Osteoblast (primary cell): ENCODE results near the gene FNIP1. TPM values are rescaled to one million over a fixed set of nuclear protein-coding genes. Genes with fewer than 3 reads are reported as not detected.

Source experiments
- DNase-seq: peaks from one replicate; pipeline ENCODE4 v3.0.0; 2011; ENCODE audit warnings: low spot score, mixed read lengths; ENCODE audit not compliant: insufficient read length; ENCODE audit errors: missing footprints
- H2AFZ ChIP-seq: 2 replicates; pipeline ENCODE4 v1.6.0; 2011; ENCODE audit warnings: mild to moderate bottlenecking, low read length
- H3K27ac ChIP-seq: 2 replicates; pipeline ENCODE4 v1.5.1; 2011; ENCODE audit warnings: mild to moderate bottlenecking, low read depth, low read length, moderate library complexity
- H3K27me3 ChIP-seq: 2 replicates; pipeline ENCODE4 v1.6.0; 2012; ENCODE audit warnings: mild to moderate bottlenecking, control low read depth, inconsistent platforms, low read length, moderate library complexity; ENCODE audit not compliant: insufficient read depth
- H3K36me3 ChIP-seq: 2 replicates; pipeline ENCODE4 v1.5.1; 2011; ENCODE audit warnings: mild to moderate bottlenecking, low read length, control low read depth, moderate library complexity; ENCODE audit not compliant: insufficient read depth
- H3K4me1 ChIP-seq: 2 replicates; pipeline ENCODE4 v1.5.1; 2011; ENCODE audit warnings: mild to moderate bottlenecking, low read length, control low read depth, moderate library complexity; ENCODE audit not compliant: insufficient read depth
- H3K4me2 ChIP-seq: 2 replicates; pipeline ENCODE4 v1.6.0; 2011; ENCODE audit warnings: mild to moderate bottlenecking, low read length; ENCODE audit not compliant: insufficient read depth
- H3K4me3 ChIP-seq: fragments of 200-600 bp; sonication (generic); 3 replicates; pipeline ENCODE4 v1.5.1; 2012; ENCODE audit warnings: mild to moderate bottlenecking, low read length, inconsistent platforms; ENCODE audit not compliant: insufficient read depth
- H3K79me2 ChIP-seq: 2 replicates; pipeline ENCODE4 v1.6.0; 2012; ENCODE audit warnings: mild to moderate bottlenecking, low read length, control low read depth, inconsistent platforms; ENCODE audit not compliant: insufficient read depth
- H3K9me3 ChIP-seq: 2 replicates; pipeline ENCODE4 v1.5.1; 2011; ENCODE audit warnings: low read depth, low read length, control low read depth
- H4K20me1 ChIP-seq: 2 replicates; pipeline ENCODE4 v1.6.0; 2012; ENCODE audit warnings: mild to moderate bottlenecking, low read length, control low read depth; ENCODE audit not compliant: insufficient read depth
- CTCF ChIP-seq: IDR thresholded peaks from 2 replicates; pipeline ENCODE4 v1.5.1; 2011; ENCODE audit warnings: mild to moderate bottlenecking, low read depth, low read length, moderate library complexity; ENCODE audit errors: extremely low read depth
- total RNA-seq: library from RNA; depleted of rRNA; stranded (reverse); fragments of >200 nt; gene quantifications from 2 replicates; pipeline ENCODE4 v1.2.3, GENCODE V29; 2012

Gene FNIP1
- total RNA-seq, 1 donor = 116 TPM

GRCh38 chr5:131639148-131639547 is 157.7 kb downstream of the FNIP1 start:
- no peak for TF ChIP-seq CTCF
- Histone ChIP-seq H3K27me3 (no peaks in the 10 kb centered on the region), H3K4me1 (peaks cover 8% of the 10 kb centered on the region), H4K20me1 (no peaks in the 10 kb centered on the region), H3K27ac (no peak overlapping the region), H3K4me2 (no peak overlapping the region), H3K79me2 (peaks cover 8% of the 10 kb centered on the region), H2AFZ (no peak overlapping the region), H3K9me3 (no peaks in the 10 kb centered on the region), H3K4me3 (no peak overlapping the region), H3K36me3 (peaks cover 5% of the 10 kb centered on the region)
- no peak for DNase-seq

- Histone ChIP-seq H3K79me2 (peaks cover 22% of the 10 kb centered on the region), H3K36me3 (no peaks in the 10 kb centered on the region), H3K27ac (no peak overlapping the region), H3K4me2 (no peak overlapping the region), H3K27me3 (no peaks in the 10 kb centered on the region), H4K20me1 (peaks cover 3% of the 10 kb centered on the region), H3K4me3 (no peak overlapping the region), H3K4me1 (peaks cover 15% of the 10 kb centered on the region), H2AFZ (no peak overlapping the region), H3K9me3 (no peaks in the 10 kb centered on the region)
- DNase-seq = no peak
- no peak for TF ChIP-seq CTCF
Measured at GRCh38 chr5:131637694-131638093, 159.1 kb downstream of the FNIP1 start.

- Histone ChIP-seq H3K4me1 (peaks cover 22% of the 10 kb centered on the region), H2AFZ (peak overlapping the region; percentile 86), H3K4me2 (peak overlapping the region; percentile 98), H3K4me3 (peak overlapping the region; percentile 99), H3K27ac (peak overlapping the region; percentile 96), H3K27me3 (no peaks in the 10 kb centered on the region), H4K20me1 (peaks cover 3% of the 10 kb centered on the region), H3K79me2 (peaks cover 40% of the 10 kb centered on the region), H3K9me3 (no peaks in the 10 kb centered on the region), H3K36me3 (no peaks in the 10 kb centered on the region)
- peak; percentile 30 for DNase-seq
- no peak for TF ChIP-seq CTCF
Measured at GRCh38 chr5:131635684-131636572, 160.9 kb downstream of the FNIP1 start.

GRCh38 chr5:131634996-131635683 is 161.7 kb downstream of the FNIP1 start, which contains the start of gene RAPGEF6:
RAPGEF6 (minus strand) TSS chr5:131635229; CDS start chr5:131635030, 199 bp downstream.
- H3K27ac ChIP-seq = peak within 1 kb of the TSS; percentile 96
- peak within 1 kb of the TSS; percentile 98 for H3K4me2 ChIP-seq
- H3K4me1 ChIP-seq = peaks cover 29% of the 10 kb centered on the region
- peaks cover 48% of the 10 kb centered on the region for H3K79me2 ChIP-seq
- TF ChIP-seq CTCF = no peak
- no peaks in the 10 kb centered on the region for H3K27me3 ChIP-seq
- peak within 1 kb of the TSS; percentile 97 for H2AFZ ChIP-seq
- peak; percentile 76 for DNase-seq
- H3K4me3 ChIP-seq = peak within 1 kb of the TSS; percentile 99
- no peaks in the 10 kb centered on the region for H3K36me3 ChIP-seq
- H3K9me3 ChIP-seq = no peaks in the 10 kb centered on the region
- H4K20me1 ChIP-seq = peaks cover 3% of the 10 kb centered on the region
